Iris pigment epithelial cell (primary cell): Measurements from ENCODE around the gene COX6A2.
A peak's percentile ranks its signal among the peaks of the same experiment; 100 is the strongest.

Experiments
- DNase-seq: peaks from one replicate; pipeline ENCODE4 v3.0.0-alpha.2; 2011; ENCODE audit warnings: low read depth

COX6A2 gene

GRCh38 chr16:31428279-31428597, at the start of gene COX6A2:
COX6A2 (minus strand) TSS chr16:31428360; CDS start chr16:31428325, 35 bp downstream.
- no peak for DNase-seq

GRCh38 chr16:31477220-31478216, 49.4 kb upstream of the COX6A2 start:
- DNase-seq: no peak

GRCh38 chr16:31476303-31477219, 48.4 kb upstream of the COX6A2 start:
- DNase-seq: no peak

GRCh38 chr16:31475946-31476302, 47.8 kb upstream of the COX6A2 start:
- no peak for DNase-seq

GRCh38 chr16:31474773-31475738, 46.9 kb upstream of the COX6A2 start:
- DNase-seq: no peak

- DNase-seq: peak; percentile 85
Measured at GRCh38 chr16:31474173-31474714, 46.1 kb upstream of the COX6A2 start.

GRCh38 chr16:31473264-31473984, 45.3 kb upstream of the COX6A2 start:
- no peak for DNase-seq

- DNase-seq: peak; percentile 96
Measured at GRCh38 chr16:31472709-31473203, 44.6 kb upstream of the COX6A2 start.

GRCh38 chr16:31471875-31472708, 43.9 kb upstream of the COX6A2 start, which contains the start of gene TGFB1I1:
TGFB1I1 (plus strand) TSS chr16:31472152; CDS start chr16:31472189, 37 bp downstream.
- peak; percentile 81 for DNase-seq

GRCh38 chr16:31471241-31471874, 43.2 kb upstream of the COX6A2 start:
- no peak for DNase-seq

GRCh38 chr16:31470615-31471014, 42.5 kb upstream of the COX6A2 start:
- DNase-seq: no peak

- no peak for DNase-seq
Measured at GRCh38 chr16:31467858-31468257, 39.7 kb upstream of the COX6A2 start.

GRCh38 chr16:31467151-31467773, 39.1 kb upstream of the COX6A2 start:
- no peak for DNase-seq

GRCh38 chr16:31466381-31466841, 38.3 kb upstream of the COX6A2 start:
- no peak for DNase-seq

- DNase-seq: no peak
Measured at GRCh38 chr16:31465788-31466370, 37.7 kb upstream of the COX6A2 start.

- DNase-seq: no peak
Measured at GRCh38 chr16:31464781-31465260, 36.7 kb upstream of the COX6A2 start.

- no peak for DNase-seq
Measured at GRCh38 chr16:31464348-31464769, 36.2 kb upstream of the COX6A2 start.
